ENCODE data around the gene EME1.
"Not testable (repeated sequence)": the region's sequence is repeated elsewhere in the genome, so short reads cannot be mapped to it uniquely, and the experiment has no call there.

Gene EME1

DNA sequence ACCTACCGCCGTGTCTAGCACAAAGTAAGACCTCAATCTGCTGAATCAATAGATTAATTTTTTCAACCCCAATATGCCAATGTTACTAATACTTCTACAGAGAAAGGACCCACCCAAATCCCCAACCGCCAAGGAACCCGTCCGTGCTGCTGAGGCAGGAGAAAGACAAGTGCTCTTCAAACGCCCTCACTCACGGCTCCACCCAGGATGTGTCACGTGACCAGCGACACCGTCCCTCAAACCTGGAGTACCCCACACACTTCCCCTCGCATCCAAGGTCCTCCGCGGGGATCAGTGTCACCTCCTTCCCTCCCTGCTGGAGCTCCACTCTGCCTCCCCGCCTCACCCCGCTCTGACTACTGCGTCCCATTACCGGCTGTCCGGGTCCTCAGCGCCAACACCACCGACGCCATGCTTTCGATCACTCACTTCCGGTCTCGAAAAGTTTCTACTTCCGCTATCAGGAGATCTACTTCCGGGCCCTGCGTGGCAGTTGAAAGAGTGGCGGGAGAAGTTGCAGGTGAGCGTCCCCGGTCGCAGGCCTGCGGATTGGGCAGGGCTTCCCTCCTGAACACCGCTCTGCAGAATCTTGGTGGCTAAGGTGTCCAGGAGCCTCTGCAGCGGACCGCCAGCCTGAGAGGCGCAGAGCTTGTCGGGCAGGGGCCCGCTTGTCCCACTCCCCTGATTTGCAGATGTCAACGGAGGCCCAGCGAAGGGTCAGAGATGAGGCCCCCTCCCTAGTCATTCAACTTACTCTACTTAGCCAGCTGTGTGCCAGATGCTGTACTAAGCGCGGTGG is at the start of gene EME1, which contains the start of gene MRPL27:
TSS of gene EME1 (plus strand) at position 472 of the 799 bp plus-strand sequence. CDS start 1,980 bp downstream, outside the sequence.
TSS of gene MRPL27 (minus strand) at position 427 of the 799 bp plus-strand sequence. CDS start at position 413, 14 bp downstream.
- no peak for FAIRE-seq

GRCh38 chr17:50325906-50326305 is 47.1 kb upstream of the EME1 start:
- no peak for FAIRE-seq

GRCh38 chr17:50326831-50327364 is 46.1 kb upstream of the EME1 start:
- FAIRE-seq: no peak

- no peak for FAIRE-seq
These were observed 44.4 kb upstream of the EME1 start for GRCh38 chr17:50328363-50329325.

- no peak for FAIRE-seq
These were observed 43.3 kb upstream of the EME1 start for GRCh38 chr17:50329716-50330115.

DNA sequence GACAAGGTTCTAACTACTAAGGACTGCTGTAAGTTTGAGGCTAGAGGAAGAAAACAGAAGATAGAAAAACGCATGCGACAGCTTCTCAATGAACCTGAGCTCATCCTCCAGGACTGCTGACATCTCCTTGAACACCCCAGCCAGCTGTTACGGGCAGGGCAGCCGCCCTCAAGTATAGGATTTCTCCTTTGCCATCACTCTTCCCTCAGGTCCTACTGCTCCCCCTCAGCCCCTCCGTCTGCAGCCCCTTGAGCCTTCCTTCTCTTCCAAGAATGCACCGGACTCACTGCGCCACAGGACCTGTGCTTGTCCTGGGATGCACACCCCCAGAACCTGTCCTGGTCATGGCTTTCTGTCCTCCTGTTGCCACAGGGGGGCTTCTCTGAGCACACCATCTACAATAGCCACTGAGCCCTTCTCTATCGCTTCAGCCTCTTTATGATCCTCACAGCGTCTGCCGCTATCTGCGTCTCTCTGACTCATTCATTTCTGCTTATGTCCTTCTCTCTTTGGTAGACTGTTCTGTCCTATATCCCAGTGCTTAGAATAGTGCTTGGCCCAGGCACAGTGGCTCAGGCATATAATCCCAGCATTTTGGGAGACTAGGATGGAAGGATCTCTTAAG is 42.8 kb upstream of the EME1 start:
- no peak for FAIRE-seq

DNA sequence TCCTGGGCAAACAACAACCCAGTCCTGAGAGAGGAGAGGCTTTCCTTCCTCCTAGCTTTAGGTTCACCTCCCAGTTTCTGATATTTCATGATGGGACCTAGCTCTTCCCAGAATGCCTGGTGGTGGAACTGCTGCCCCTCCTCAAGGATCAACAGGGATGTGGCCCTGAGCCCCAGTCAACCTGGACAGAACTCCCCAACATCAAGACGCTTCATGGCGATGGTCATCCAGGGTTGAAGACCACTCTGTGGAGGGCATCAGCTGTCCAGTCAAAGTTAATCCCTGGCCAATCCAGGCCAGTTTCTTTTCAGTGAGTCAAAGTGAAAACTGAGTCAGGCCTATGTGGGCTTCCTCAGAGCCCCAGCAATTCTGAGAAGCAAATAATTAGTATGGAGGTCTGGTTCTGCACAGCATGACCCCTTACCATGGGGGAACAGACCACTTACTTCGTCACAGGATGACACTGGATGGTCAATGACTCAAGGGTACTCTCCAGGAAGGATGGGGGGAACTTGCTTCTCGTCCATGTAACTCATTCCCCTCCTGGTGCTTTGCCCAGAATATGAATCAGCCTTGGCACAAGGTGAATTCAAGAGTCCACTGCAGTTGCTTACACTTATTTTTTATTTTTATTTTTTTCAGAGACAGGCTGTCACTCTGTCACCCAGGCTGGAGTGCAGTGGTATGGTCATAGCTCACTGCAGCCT is 41.8 kb upstream of the EME1 start:
- FAIRE-seq: no peak

- FAIRE-seq: no peak
These were observed 40.8 kb upstream of the EME1 start for GRCh38 chr17:50332196-50332595.

DNA sequence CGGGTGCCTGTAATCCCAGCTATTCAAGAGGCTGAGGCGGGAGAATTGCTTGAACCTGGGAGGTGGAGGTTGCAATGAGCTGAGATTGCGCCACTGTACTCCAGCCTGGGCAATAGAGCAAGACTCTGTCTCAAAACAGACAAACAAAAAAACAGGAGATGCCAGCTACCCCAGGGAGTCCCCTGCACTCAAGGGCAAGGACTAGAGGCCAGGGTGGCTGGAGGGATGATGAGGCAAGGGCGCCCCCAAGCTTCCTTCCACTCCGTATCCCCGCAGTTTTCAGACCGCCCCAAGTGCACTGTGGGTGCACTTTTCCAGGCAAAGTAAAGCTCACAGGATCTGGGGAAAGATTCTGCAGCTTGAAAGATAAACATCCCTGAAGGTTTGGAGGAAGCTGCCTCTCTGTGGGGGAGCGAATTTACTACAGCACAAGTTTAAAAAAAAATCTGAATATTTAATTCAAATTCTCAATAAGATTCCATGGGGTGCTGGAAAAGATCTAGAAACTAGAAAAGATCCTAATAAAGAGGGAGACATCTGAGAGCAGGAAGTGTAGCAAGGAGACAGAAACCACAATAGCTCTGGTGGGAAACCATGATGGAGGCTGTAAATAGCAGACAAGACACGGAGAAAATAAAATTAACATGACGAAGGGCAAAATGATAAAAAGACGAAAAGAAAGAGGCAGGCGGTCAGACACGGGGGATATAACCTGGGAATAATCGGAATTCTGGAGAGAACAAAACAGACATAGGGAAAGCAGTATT is 39.6 kb upstream of the EME1 start:
- FAIRE-seq: not testable (repeated sequence)

GRCh38 chr17:50337956-50338355 is 35.1 kb upstream of the EME1 start:
- no peak for FAIRE-seq

DNA sequence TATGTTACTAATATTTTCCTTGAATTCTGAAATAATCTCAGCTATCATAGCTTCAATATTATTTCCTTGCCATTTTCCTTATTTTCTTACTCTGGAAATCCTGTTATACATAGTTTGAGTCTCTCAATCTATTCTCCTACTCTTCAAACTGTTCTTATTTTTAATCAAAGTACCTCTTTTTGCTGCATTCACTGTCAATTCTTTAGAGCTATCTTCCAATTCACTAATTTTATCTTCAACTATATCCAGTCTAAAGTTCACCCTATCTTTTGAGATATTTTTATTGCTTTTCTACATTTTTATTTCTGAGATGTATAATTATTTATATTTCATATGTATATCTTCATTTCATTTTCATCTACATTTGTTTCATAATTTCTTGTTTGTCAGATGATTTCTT is 34.4 kb upstream of the EME1 start:
- FAIRE-seq: peak; percentile 59

GRCh38 chr17:50339381-50339780 is 33.6 kb upstream of the EME1 start:
- FAIRE-seq: no peak

DNA sequence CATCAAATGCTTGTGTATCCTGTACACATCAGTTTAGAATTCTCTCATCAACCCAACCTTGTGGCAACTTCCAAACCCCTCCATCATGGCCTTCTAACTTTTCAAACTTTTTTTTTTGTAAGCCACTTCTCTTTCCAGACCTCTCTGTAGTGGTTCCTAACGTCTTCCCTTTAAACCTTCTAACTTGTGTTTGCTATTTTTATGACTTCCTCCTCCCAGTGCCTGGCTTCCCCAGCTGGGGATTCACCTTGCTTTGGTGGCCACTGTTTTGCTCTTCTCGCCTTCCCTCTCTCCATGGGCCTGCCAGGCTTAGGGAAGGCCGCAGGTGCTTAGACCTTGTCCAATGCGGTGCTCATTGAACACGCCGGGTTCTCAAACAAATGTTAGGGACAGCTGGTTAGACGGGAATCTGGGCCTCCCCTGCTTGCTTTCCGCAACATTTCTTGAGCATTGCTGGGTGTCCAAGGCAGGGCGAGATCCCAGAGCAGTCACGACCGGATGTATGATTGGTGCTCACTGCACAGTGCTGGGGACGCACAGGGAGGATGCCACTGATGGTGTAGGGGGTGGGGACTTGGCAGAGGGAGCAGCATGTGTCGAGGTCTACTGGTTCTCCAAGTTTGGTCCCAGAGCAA is 28.2 kb upstream of the EME1 start:
- no peak for FAIRE-seq

DNA sequence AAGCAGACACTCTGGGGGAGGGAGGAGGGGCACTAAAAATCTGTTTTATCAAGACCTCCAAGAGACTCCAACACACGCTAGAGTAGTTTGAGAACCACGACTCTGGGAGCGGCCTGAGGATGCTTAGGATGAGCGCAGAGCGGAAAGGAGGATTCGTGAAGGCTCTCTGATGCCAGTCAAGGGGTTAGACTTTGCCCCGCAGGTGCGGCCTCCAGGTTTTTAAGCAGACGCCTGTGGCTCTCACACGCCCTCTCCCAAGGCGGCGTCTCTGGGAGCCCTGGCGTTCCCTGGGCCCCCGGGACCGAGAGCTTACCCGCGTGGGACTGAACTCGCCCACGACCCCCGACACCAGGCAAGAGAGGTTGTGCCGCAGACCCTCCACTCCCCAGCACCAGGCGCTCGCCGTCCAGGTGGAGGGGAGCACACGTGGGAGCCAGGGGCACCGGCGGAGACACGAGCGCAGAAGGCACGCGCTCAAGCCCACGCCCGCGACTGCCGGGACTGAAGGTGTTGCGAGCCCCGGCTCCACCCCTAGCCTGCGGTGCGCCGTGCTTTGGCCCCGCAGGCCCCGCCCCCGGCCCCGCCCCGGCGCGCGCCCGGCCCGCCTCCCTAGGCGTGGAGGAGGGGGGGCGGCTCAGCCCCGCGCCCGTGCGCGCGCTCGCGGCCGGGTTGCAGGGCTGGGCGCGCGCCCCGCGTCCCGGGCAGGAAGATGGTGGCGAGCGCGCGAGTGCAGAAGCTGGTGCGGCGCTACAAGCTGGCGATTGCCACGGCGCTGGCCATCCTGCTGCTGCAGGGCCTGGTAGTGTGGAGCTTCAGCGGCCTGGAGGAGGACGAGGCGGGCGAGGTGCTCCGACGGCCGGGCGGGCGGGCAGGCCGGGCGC is 27.4 kb upstream of the EME1 start, which contains the start of gene XYLT2:
TSS of gene XYLT2 (plus strand) at position 695 of the 881 bp plus-strand sequence. CDS start at position 710, 15 bp downstream.
- no peak for FAIRE-seq

GRCh38 chr17:50346313-50347116 is 26.5 kb upstream of the EME1 start:
- no peak for FAIRE-seq

DNA sequence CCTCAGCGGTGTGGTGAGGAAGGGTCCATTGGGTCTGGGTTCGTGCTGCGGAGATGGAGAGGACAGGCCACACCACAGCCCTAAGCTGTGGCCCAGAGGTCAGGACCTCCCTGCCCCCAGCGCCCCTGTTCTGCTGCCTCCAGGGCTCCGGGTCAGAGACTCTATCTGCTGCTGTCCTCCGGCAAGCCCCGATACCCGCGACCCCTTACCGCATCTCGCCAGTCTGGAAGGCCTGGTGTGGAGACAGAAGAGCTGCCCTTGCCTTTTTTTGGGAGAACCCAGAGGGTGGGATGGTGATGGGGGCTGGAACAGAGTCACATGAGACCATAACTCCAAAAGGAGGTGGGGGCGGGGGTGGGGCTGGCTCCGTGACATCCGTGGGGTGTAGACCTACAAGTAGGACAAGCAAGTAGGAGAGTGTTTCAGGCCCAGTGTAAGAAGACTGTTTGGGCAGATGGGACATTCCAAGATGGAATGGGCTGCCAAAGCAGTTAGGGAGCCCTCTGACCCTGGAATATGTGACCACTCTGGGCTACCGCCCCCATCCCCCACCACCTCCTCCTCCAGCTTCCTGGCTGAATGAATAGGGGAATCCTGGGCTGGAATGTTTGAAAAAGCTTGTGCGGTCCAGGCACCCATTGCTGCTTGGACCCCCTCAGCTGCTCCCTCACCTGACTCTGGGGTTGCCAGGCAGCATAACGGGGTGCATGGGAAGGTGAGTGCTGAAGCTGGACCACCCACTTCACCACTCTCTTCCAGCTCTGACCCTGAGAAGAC is 25.7 kb upstream of the EME1 start:
- FAIRE-seq: no peak

GRCh38 chr17:50347894-50348291 is 25.1 kb upstream of the EME1 start:
- no peak for FAIRE-seq

Data from G401.6 (cell line).